Stomach (tissue), 4 donors: Measurements from ENCODE around the gene C20orf202.

ENCODE experiments used
- CTCF ChIP-seq, 7 experiments: fragments of 450-650 bp in 4 of 7; fragments of 200-600 bp in 3 of 7; sonication (generic) in 3 of 7; IDR thresholded peaks; one replicate each; pipeline ENCODE4 v1.5.1; 2016 to 2019; ENCODE audit warnings: antibody characterized with exemption in 7 of 7, control low read depth in 2 of 7, mild to moderate bottlenecking in 1 of 7
- EP300 ChIP-seq: sonication (generic); formaldehyde crosslinking; IDR thresholded peaks from one replicate; pipeline ENCODE4 v1.6.1; 2017; ENCODE audit warnings: antibody characterized with exemption
- POLR2A ChIP-seq, 4 donors: fragments of 450-650 bp; IDR thresholded peaks; one replicate each; pipeline ENCODE4 v1.6.1; 2016; ENCODE audit warnings: antibody characterized with exemption in 4 of 4, control low read depth in 2 of 4, mild to moderate bottlenecking in 1 of 4, moderate library complexity in 1 of 4
- POLR2AphosphoS5 ChIP-seq, 3 donors: sonication (generic); formaldehyde crosslinking; IDR thresholded peaks; one replicate each; pipeline ENCODE4 v1.6.1; 2016; ENCODE audit warnings: antibody characterized with exemption in 3 of 3

- TF ChIP-seq CTCF (IDR thresholded peaks at IDR 0.05) (no peak), POLR2AphosphoS5 (IDR thresholded peaks at IDR 0.05) (no peak), POLR2A (IDR thresholded peaks at IDR 0.05) (no peak), EP300 (no peak)
These were observed 37.3 kb downstream of the C20orf202 start for GRCh38 chr20:1240549-1240948.
